Activated CD8-positive, alpha-beta memory T cell treated with anti-CD3 and anti-CD28 coated beads for 48 hours (primary cell): ENCODE results near the gene HDAC8.

Source experiments
- DNase-seq, 3 experiments: peaks; one replicate each; pipeline ENCODE4 v3.0.0-alpha.2; 2020; ENCODE audit warnings: low read depth in 2 of 3, low spot score in 2 of 3

Gene HDAC8

GRCh38 chrX:72381439-72382201, 191.0 kb downstream of the HDAC8 start:
- DNase-seq: no peak

DNA sequence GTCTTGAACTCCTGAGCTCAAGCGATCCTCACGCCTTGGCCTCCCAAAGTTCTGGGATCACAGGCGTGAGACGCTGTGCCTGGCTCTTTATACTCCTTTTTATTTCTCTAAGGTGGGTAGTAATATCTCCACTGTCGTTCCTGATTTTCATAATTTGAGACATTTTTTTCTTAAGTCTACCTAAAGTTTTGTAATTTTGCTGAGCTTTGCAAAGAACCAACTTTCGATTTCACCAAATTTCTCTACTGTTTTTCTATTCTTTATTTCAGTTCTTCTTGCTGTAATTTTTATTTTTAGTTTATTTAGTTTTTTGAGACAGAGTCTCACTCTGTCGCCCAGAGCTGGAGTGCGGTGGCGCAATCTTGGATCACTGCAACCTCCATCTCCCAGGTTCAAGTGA, 196.5 kb downstream of the HDAC8 start:
- no peak for DNase-seq

- DNase-seq: no peak
Measured at GRCh38 chrX:72373136-72373535, 199.5 kb downstream of the HDAC8 start.

DNA sequence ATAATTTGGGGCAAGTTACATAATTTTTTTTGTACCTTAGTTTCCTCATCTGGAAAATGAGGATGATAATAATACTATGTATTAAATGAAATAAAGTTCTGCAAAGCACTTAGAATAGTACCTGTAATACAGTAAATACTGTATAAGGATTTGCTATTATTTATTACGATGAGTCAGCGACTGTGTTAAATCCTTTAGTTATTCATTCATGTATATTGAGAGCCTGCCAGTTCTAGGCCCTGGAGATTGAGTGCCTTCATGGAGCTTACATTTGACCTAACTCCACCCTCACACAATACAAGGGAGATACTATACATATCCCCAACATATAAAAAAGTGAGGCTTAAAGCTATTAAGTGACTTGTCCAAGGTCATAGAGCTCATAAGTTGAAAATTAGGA, 199.9 kb downstream of the HDAC8 start:
- DNase-seq: no peak

- no peak for DNase-seq
Measured at GRCh38 chrX:72371405-72371804, 201.2 kb downstream of the HDAC8 start.

DNA sequence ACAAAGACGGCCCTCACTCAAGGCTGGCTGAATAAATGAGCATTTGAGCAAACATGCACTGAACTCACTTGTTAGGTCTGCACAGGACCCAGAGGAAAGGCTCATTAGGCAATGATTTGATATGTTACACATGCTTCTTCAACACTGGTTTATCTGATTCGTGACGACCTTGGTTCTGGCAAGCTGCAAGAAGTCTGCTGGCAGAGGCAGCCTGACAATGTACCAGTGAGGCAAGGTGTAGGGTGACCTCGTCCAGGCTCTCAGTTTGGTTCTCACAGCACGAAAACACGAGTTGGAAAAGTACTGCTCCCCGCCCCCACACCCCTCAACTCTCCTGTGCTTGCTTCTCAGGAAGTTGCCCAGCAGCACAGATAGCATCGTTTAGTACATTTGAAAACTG, 203.8 kb downstream of the HDAC8 start:
- no peak for DNase-seq

DNA sequence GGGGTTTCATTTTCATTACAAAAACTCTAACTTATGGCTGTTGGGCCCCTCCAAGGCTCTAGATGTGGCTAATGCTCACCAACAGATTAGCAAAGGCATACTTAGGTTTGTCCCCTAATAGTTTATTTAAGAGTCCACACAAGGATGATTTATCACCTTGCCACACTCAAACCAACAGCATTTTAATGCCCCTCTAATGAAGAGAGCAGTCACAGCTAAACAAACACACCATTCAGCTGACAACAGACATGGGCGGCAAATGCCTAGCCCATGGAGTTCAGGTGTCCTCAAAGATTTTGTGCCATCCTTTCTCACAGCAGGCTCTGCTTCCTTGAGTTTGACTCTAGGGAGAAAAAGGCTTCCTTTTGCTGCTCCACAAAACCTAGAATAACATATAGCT, 205.1 kb downstream of the HDAC8 start:
- no peak for DNase-seq

DNA sequence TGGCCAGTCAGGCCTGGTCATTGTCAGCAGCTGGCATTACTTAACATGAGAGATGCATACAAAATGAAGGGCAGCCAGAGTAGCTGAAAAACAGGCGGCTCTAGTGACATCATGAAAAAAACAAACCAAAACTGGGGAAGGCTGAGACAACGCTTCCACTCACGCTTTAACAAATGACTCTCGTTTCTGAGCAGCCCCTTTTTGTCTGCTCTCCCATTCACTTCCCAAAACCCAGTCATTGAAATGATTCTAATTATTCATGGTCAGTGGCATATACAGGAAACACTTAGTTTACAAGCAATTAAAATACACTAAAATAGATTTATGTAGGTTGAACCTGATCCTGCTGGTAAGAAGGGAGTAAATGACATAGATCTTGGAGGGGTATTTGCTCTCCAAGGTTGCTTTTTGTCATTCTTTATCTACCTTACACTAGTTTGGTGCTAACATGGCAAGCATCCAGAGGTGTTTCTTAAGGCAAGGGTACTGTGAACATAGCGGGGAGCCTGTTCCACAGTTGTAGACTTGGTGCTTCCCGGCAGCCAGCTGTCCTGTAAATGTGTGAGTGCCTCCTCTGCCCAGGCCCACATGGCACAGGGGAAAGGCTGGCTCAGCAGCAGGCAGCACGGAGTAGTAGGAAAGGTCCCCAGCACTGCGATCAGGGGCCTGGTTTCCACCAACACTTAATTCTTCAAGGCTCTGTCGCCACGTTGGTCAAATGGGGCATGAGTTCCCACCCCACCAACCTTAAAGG, 205.8 kb downstream of the HDAC8 start:
- no peak for DNase-seq

DNA sequence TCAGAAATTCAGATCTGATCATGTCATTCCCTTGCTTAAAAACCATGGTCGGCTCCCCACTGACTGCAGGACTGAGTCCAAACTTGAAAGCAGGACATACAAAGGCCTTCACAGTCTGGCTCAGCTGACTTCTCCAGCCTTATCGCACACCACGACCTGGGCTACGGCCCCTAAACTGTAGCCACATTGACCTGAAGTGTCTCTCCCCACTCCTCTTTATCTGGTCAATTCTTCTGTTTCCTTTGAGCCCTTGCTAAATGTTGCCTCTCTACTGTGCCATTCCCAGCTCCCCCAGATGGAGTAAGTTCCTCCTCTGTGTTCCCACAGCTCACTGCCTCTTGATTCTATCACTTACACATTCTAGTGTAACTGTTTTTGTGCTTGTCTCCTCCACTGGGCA, 206.5 kb downstream of the HDAC8 start:
- DNase-seq: no peak

GRCh38 chrX:72365126-72365525, 207.5 kb downstream of the HDAC8 start:
- DNase-seq: no peak

DNA sequence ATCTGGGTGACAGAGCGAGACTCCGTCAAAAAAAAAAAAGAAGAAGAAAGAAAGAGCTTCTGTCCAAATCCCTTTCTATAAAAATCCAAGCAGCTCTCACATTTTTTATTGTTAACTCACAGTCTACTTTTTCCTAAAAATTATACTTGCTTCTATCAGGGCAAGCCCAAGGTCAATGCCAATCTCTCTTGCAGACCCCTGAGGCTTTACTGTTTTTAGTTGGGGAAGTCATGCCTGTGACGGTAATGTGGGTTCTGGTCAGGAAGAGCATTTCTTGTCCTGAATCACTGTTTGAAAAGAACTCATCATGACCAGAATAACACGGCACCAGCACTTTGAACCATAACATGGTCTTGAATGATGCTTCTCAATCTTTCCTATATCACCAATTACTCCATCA, 212.3 kb downstream of the HDAC8 start:
- no peak for DNase-seq

- DNase-seq: no peak
Measured at GRCh38 chrX:72358313-72358712, 214.3 kb downstream of the HDAC8 start.

DNA sequence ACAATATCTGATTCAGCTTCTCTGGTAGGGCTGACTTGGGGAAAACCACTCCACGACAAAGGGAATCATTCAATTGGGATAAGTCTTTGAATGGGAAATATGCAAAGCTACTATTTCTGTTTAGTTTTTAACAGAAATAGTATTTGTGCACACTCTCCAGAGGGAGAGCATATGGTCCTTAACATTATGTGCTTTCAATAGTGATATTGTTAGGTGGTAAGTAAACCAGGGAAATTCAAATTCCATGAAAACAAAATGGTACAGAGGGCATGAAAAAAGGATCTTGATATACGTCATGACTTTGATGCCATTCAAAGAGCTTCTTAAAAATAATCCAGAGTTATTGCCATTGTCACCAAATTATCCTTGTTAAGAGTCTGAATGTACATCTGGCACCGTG, 219.9 kb downstream of the HDAC8 start:
- no peak for DNase-seq

- no peak for DNase-seq
Measured at GRCh38 chrX:72351606-72352334, 220.9 kb downstream of the HDAC8 start.

DNA sequence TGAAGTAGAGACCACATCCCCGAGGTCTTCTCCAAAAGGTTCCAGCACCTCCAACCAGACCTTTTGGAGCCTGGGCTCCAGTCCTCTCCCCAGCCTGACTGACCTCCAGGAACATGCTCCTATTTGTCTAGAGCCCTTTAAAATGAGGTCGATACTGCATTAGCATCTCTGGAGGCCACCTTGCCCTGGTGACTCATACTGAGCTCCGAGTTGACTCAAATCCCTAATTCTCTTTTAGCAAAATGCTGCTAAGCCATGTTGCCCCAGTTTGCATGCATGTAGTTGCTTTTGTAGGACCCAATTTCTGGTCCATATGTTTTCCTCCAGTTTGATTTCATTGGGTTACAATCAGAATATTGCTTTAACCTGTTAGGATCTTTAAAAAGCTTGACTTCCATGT, 223.5 kb downstream of the HDAC8 start:
- DNase-seq: no peak

DNA sequence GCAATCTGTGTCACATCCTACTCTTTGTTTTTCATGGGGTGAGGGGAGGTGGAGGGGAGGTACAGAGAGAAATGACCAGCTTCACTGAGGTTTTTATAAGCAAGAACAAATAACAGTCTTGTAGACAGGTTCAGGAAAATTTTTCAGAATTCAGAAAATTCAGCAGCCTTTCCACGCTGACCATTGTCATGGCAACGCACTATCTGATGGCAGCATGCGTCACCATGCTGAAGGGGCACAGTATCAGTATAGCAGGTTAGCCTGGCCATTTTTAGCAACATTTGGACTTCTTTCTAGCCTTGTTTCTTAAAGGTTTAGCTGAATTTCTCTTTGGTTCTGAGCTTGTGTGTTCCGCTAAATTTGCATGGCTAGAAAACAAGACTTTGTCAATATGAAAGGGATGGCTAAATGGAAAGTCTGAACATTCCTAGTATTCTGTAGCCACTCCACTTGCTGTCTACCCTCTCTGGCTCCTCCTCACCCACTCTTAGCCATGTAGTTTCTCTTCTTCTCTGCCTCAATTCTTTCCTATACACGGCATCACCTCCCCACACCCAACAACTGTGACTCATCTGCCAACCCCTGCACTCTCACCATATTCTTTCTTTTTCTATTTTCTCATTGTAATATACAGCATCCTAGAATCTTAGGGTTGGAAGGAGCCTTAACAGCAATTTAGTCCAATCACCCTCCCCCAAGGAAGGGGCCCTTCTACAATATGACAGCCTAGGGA, 224.2 kb downstream of the HDAC8 start:
- no peak for DNase-seq

DNA sequence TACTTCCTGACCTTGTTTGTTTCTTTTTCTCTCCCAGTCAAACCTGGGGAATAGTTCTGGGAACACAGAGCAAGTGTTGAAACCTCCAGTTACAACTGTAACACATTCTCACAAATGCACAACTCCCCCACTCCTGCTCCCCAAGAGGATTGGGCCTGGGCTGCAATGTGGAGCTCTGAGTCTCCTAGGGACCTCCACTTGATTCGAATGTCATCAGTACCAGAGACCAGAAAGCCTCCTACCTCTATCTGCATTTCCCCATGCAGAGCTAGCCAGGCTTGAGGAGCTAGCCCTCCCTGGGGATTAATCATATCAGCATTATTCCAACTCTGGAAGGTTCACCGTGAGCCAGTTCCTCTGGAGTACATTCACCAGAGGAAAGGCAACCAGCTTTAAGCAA, 225.3 kb downstream of the HDAC8 start:
- DNase-seq: no peak

DNA sequence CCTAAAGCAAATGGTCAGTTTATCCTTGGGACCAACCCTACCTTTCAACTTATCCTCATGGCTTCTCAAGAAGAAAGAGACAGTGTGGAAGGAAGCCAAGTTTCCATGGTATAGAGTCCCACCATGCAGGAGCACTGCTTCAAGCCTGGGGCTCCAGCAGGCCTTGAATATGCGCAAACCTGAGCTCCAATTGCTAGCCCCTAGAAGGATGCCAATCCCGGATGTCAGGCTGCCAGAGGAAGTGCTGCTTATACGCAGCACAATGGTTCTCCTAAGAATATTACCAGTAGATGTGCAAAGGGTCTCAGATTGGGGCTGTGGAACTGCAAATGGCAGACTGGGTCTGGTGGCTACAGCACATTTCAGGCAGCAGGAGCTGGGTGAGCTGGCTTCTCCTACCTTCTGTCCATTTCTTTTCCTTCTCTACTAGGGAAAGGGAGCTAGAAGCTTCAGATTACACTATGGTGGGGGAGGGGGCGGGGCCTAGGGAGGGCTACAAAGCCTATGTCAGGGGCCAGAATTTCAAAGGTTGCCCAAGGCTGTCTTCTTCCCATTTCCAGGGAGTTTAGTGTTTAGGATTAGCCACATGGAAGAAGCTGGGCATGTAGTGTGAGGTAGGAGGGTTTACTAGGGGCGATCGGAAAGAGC, 226.2 kb downstream of the HDAC8 start:
- no peak for DNase-seq

GRCh38 chrX:72340626-72341025, 232.0 kb downstream of the HDAC8 start:
- DNase-seq: no peak

- DNase-seq: no peak
Measured at GRCh38 chrX:72340041-72340440, 232.6 kb downstream of the HDAC8 start.

DNA sequence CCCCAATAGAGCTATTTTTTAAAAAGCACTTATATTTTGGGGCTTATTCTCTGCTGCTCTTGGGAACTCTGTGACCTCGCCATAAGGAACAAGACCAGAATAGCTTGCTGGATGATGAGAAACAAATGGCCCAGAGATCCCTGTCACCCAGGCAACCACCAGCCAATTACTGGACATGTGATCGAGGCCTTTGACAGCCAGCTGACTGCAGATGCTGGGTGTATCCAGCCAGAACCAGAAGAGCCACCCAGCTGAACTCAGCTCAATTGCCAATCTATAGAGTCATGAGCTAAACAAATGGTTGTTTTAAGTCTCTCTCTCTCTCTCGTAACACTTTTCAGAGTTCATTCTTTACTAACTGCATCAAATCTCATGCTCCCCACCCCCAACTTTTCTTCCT, 242.5 kb downstream of the HDAC8 start:
- no peak for DNase-seq
